ENCODE results near the gene CEP170B.

Gene CEP170B

GRCh38 chr14:104919993-104920315 lies 54.9 kb downstream of the CEP170B start:
- H3K27ac ChIP-seq = no peak overlapping the region
- TF ChIP-seq CTCF (conservative IDR thresholded peaks at IDR 0.05) = no peak

GRCh38 chr14:104923640-104924420 lies 58.8 kb downstream of the CEP170B start:
- TF ChIP-seq CTCF (conservative IDR thresholded peaks at IDR 0.05) = no peak
- H3K27ac ChIP-seq = no peak overlapping the region

GRCh38 chr14:104924421-104925213 lies 59.5 kb downstream of the CEP170B start, which contains the start of gene PLD4:
TSS of gene PLD4 (plus strand) at chr14:104924879. CDS start at chr14:104927141, 2,262 bp downstream.
- H3K27ac ChIP-seq = no peak within 1 kb of the TSS
- TF ChIP-seq CTCF (conservative IDR thresholded peaks at IDR 0.05) = no peak

GRCh38 chr14:104925214-104925854 lies 60.3 kb downstream of the CEP170B start:
- TF ChIP-seq CTCF (conservative IDR thresholded peaks at IDR 0.05) = no peak
- no peak overlapping the region for H3K27ac ChIP-seq

GRCh38 chr14:104925855-104926609 lies 61.0 kb downstream of the CEP170B start:
- TF ChIP-seq CTCF (conservative IDR thresholded peaks at IDR 0.05) = no peak
- H3K27ac ChIP-seq = no peak overlapping the region

GRCh38 chr14:104926619-104927431 lies 61.8 kb downstream of the CEP170B start:
- no peak for TF ChIP-seq CTCF (conservative IDR thresholded peaks at IDR 0.05)
- H3K27ac ChIP-seq = no peak overlapping the region
